NCI-H187 (cell line): Measurements from ENCODE around the gene SSTR5.
"Not testable (repeated sequence)": the region's sequence is repeated elsewhere in the genome, so short reads cannot be mapped to it uniquely, and the experiment has no call there.

Source experiments
- DNase-seq, 2 experiments: peaks; one replicate each; lab custom pipeline; 2025; lab: John Stamatoyannopoulos, UW

The SSTR5 gene

DNA sequence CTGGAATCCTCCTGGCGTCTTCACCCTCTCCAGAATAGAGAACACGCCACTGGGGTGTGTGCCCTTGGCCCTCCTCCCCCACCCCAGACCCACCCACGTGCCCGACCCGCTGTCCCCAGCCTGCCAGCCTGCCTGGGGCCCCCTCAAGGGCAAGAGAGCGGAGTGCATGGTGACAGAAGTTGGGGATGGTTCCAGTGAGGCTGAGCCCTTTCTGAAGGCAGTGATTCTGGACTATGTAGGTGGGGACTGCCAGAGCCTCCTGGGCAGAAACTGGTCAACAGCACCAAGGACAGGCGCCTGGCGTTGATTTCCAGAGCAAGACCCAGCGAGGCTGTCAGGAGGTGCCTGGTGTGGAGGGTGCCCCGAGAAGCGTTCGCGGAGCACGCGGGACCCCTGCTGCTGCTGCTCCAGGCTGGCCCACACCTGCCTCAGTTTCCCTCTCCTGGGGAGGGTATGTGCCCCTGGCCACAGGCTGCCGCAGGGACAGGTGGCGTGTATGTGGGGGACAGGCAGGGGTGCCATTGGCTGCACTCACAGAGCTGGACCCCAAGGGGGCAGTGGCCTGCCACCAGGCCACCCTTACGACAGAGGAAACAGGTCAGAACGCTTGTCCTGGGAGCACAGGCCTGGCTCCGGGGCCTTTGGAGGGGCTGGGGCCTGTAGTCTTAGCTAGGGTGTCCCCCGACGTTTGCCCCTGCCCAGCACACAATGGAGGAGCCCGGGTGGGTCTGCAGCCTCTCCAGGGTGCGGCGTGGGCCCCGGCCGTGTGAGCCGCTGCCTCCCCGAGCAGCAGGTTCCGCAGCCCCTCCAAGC is 1.2 kb downstream of the SSTR5 start:
- DNase-seq, result no peak

DNA sequence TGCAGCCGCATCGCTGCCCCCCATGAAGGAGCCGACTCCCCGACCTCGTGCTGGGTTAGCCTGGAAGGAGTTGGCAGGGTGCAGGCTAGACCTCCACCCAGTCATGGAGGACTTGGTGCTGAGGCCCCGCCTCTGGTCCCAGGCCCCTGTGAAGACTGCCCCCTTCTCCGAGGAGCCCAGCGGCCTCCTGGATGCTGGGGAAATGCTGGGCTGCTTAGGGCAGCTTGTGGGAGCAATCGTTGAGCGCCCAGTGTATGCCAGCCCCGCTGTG is 1.8 kb downstream of the SSTR5 start:
- no peak for DNase-seq

DNA sequence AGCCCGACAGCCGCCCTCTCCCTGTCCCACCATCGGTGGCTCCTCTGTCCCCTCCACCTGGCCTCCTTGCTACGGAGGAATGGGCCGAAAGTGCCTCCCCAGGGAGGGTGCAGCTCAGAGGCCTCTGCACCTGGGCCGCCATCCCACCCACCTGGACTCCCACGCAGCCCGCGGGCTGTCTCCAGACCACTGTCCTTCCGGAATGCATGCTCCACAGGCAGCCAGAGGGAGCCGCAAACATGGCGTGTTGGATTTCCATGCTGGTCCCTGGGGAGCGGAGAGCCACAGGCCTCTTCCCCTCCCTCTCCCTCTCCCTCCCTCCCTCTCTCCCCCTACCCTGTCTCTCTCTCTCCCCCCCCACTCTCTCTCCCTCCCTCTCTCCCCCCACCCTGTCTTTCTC is 3.0 kb downstream of the SSTR5 start:
- no peak for DNase-seq

DNA sequence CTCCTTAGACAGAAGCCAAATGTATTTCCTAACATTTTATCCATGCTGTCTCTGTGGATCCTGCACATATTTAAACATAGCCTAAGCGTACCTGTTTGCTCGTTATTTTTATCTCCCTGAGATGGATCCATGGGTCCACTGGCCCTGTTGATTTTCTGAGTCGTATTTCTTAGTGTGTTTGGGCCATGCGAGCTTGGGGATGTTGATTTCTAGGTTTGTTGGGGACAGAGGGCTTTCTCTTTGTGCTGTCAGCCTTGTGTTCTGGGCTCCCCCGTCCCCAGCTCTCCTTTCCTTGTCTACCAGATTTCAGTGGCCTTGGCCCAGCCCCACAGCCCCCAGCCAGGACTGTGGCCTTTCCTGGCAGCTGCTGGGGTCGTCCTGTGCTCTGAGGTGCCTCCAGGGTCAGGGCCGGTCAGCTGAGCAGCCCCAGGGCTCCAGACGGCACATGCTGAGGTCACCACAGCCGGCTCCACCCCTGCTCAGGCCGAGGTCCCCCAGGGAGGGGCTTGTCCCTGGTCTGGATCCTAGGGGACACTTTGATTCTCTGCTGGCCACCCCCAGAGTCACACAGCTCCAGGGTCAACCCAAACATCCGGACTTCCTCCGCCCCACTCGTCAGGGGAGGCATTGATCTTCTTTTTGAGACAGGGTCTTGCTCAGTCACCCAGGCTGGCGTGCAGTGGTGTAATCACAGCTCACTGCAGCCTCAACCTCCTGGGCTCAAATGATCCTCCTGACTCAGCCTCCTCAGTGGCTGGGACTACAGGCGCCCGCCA is 4.4 kb downstream of the SSTR5 start:
- no peak for DNase-seq

DNA sequence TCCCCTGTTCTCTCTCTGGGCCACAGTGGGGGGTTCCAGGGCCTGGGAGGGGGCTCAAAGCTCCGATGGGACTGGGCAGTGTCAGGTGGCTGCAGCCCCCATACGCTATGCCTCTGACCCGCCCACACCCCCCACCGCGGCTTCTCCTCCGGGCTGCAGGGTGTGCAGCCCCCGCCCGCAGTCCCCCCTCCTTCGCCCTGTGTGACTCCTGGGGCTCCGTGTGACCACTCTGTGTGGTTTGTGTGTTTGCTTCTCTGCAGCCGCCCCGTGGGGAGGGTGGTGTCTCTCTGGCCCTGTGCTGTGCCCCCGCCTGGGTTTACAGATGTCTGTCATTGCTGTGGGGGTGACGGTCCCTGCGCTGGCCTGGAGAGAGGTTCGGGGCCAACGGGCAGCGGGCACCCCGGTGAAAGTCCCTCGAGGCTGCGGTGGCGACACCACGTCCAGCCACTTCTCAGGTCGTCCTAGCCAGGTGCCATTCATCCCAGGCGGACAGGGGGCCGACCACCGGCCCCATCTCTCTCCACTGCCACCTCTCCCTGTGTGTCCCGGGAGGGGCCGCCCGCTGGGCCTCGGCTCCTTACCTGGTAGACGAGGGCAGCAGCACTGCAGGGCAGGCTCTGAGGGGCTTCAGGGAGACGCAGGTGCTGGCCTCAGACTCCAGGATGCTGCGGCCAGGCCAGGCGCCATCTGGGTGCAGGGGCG is 5.5 kb downstream of the SSTR5 start:
- no peak for DNase-seq

DNA sequence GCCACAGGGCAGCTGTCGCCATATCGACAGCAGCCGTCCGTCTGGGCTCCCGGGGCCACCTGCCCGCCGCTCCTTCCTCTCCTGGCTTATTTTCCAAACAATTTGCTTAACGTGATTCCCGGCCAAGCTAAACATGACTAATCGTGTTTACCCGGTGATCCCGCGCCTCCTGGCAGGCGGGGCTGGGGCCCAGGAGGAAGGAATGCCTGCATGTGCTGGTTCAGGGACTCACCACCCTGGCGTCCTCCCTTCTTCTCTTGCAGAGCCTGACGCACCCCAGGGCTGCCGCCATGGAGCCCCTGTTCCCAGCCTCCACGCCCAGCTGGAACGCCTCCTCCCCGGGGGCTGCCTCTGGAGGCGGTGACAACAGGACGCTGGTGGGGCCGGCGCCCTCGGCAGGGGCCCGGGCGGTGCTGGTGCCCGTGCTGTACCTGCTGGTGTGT is 6.1 kb downstream of the SSTR5 start:
- DNase-seq, result no peak

DNA sequence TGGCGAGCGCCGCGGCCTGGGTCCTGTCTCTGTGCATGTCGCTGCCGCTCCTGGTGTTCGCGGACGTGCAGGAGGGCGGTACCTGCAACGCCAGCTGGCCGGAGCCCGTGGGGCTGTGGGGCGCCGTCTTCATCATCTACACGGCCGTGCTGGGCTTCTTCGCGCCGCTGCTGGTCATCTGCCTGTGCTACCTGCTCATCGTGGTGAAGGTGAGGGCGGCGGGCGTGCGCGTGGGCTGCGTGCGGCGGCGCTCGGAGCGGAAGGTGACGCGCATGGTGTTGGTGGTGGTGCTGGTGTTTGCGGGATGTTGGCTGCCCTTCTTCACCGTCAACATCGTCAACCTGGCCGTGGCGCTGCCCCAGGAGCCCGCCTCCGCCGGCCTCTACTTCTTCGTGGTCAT is 6.8 kb downstream of the SSTR5 start:
- no peak for DNase-seq

DNA sequence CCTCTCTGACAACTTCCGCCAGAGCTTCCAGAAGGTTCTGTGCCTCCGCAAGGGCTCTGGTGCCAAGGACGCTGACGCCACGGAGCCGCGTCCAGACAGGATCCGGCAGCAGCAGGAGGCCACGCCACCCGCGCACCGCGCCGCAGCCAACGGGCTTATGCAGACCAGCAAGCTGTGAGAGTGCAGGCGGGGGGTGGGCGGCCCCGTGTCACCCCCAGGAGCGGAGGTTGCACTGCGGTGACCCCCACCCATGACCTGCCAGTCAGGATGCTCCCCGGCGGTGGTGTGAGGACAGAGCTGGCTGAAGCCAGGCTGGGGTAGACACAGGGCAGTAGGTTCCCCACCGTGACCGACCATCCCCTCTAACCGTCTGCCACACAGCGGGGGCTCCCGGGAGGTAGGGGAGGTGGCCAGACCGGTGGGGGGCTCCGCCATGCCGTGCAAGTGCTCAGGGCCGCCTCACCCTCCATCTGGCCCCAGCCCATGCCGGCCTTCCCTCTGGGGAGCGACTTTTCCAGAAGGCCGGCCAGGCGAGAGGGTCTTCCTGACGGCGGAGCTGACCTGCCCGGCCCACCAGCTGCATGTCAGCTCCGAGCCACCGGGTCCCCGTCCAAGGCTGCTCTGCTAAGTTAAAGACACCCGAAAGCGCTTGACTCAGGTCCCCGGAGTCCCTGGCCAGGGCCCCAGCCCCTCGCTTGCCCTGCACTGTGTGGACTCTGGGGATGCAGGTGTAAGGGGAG is 7.4 kb downstream of the SSTR5 start:
- no peak for DNase-seq

DNA sequence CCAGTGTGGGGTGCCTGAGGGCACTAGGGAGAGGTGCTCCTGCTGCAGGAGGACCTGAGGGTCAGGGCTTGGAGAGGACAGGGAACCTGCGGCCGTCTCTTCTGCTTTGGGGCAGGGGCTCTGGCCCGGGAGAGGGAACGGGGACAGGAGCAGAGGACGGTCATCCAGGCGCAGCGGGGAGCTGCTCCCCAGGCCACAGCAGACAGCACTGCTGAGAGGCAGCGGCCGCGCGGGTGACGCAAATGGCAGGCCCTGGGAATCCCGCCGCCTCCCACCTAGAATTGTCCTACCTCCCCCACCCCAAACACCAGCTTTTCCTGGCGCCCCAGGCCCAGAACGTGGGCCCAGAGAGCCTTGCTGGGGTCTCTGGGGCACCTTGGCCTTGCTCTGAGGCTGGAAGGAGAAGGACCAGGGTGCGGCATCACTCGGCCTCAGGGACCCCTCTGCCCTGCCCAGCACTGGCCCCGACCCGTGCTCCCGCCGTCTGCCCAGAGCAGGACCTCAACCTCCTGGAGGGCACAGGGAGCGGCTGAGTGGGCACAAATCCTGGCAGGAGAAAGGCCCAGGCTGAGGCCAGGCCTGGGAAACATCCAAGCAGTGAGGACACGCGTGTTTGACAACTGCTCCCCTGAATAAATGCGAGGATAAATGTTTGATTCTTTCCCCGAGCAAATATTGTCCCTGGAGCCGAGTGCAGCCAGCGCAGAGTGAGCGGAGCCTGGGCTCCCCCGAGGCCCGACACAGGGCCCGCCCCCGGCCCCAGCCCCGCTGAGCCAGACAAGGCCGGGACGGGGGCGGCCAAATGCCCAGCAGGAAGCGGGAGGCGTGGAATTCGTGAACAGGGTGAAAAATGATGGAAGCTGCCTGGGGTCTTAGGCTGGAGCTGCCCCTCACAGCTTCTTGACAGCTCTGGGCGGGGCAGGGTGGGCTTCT is 8.5 kb downstream of the SSTR5 start:
- DNase-seq, result no peak

DNA sequence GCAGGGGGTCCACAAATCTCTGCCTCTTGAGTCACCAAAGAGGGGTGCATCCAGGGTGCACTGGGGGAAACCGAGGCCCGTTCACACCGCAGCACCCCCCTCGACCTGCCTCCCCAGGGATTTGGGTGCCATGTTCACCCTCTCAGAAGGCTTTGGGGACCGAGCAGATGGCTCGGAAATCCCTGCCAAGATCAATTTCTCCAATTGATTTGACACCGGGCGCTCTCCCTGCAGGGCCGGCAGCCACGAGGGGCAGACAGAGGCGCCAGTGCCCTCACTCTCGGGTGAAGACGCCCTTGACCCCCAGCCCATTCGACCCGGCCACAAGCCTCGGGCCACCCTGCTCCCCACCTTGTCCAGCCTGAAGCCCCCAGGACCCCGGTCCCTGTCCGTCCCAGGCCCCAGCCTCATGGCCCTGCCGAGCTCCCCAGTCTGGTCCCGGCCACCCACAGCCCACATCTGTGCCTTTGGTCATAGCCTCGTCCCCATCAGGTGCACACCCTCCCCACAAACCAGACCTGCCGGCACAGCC is 9.3 kb downstream of the SSTR5 start:
- DNase-seq, result no peak

DNA sequence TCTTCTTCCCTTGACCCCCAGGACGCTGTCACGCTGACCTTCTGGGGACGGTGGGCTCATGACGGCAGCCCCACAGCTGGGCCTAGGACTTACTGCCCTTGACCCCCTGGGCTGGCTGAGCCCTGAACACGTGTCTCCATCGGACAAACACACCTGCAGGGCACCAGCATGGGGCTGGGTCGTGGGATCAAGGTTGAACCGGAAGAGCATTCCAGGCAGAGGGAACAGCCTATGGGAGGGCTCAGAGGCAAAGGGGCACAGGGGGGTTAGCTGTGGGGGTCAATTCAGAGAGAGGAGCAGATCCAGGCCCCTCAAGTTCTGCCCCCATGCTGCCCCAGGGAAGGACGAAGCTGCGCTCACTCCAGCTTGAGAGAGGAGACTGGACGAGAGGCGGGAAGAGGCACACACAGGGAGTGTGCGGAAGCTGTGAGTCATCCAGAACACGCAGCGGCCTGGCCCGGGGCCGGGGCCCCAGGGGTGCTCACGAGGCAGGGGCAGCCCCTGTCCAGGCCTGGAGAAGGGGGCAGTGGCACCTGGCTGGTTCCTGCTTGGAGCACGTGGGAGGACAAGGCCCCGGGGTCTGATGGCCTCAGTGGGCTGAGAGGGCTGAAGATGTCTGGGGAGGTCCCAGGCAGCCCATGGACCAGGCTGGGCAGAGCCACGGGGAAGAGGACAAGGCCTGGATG is 9.9 kb downstream of the SSTR5 start:
- DNase-seq, result no peak

DNA sequence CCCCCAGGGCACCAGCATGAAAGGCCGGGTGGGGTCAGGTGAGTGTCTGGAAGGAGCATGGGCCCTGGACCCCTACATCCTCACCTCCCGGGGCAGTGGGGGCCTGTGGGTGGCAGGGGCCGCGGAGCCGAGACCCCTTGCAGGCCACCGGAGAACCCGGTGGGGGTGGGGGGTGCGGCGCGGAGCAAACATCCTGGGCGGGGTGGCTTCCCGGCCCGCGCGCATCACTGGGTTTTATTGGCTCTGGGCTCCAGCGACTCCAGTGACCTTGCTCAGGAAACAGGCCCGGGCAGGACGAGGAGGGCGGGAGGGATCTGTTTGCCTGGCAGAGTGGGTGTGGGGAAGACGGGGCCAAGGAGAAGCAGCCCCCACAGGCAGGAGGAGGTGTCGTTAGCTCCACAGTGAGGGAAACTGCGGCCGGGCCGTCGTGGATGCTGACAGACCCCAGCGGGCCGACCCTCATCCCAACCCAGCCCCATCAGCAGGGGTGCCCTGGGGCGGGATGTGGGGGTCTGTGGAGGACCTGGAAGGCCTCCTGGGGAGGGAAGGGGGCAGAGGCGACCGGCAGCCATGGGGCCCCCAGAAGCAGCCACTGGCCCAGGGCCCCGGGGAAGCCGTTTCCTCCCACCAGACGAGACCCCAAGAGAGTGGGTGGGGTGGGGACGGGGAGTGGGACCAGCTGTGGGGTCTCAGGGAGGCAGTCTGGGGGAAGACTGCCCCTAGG is 10.6 kb downstream of the SSTR5 start:
- DNase-seq, result no peak

DNA sequence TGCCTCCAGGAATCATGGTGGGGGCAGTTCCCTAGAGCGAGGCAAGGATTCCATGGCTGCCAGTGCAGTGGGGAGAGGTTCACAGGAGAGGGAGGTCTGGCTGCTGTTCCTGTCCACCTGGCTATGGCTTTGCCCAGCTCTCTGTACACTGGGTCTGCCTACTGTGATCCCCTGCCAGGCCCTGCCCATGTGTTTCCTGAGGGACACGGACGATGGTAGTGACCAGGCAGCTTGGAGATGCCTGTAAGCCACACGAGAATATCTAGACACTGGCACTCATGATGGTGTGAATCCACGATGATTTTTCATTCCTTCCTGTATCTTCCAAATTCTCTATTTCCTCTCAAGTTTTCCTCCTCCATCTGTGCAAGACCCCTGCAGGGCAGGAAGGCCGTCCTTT is 12.4 kb downstream of the SSTR5 start:
- no peak for DNase-seq

DNA sequence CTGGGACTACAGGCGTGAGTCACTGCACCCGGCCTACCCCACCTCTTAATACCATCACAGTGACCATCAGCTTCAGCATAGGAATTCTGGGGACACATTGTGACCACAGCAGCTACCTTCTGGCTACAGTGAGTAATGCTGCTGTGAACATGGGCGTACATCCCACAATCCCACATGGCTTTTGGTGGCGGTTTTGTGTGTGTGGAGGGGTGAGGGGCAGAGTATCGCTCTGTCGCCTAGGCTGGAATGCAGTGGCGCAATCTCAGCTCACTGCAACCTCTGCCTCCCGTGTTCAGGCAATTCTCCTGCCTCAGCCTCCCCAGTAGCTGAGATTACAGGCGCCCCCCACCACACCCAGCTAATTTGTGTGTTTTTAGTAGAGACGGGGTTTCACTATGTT is 13.9 kb downstream of the SSTR5 start:
- not testable (repeated sequence) for DNase-seq

DNA sequence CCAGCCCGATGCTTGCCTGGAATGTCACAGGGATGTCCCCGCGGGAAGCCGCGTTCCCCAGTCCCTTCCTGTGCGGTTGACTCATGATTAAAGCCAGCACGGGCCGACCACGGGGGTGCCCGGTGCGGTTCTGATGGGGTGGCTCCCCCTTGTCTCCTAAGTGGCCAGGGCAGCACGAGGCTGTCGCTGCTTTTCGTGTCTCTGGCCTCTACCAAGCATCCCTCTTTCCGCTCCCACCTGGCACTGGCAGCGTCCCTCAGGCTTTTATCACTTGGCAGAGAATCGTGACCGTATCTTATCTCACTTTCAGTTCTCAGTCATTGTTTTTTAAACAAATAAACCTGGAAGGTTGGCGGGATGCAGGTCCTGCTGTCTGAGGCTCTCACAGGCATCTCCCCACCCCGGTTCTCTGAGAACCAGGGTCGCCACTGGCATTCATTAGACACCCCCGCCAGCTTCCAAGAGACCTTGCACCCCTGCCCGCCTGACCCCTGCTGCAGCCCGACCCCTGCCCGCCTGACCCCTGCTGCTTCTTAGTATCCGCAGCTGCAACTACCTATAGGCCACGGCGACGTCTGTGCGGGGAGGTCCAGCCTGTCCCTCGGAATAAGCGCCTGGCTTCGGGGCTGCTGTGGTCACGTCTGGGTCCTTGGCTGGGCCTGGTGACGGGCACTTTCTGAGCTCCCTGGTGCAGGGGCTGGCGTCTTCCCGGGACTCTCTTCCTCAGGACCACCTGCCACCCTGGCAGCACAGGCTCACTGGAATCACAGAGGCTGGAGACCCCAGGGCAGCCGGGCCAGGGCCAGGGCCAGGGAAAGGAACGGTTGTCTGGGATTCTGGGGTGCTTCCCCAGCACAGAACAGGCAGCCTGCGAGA is 16.0 kb downstream of the SSTR5 start:
- DNase-seq, result no peak

DNA sequence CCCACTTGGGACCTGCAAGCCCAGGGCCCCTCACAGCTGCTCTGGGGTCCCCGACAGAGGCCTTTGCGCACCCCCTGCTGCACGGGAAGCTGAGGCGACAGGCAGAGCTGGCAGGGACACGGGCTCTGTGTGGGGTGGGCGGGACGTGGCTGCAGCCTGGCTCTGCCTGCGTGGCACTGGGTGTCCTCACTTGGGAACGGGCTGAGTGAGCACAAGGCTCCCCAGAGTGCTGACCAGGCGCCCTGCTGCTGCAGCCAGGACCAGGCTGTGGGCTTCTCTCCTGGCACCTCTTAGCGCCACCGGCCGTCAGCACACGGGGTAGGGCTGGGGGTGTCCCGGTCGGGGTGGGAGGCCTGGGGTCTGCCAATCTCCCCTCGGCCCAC is 16.9 kb downstream of the SSTR5 start:
- no peak for DNase-seq

DNA sequence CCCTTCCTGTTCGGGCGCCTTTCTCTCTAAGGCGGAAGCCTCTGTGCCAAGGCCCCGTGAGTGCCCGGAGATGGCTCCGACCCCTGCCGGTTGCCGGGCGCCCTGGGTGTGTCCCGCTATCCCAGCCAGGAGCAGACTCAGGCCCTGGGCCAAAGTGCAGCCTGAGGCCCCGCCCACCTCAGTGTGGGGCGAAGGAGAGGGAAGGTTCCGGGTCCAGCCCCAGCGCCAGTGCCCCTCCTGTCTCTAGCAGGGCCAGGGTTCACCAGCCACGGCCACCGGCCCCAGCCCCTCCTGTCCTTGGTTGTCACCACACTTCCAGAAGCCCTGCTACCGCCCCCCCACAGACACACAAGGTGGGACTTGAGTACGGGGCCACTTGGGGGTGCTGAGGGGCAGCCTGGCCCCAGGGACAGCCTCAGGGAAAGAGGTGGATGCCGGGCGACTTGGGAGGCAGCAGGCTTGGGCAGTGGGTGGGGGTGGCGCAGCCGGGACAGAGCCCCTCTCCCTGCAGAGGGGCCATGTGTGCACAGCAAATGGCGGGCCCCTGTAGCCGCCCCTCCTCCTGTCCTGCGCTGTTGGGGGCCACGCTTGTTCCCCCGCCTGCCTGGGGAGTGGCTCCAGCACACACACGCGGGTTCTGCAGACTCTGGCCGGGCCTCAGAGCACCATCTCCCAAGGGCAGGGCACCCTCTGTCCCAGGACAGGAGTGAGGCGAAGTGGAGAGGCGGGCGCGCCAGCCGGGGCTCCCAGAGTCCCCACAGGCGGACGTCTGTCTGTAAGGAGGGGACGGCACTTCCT is 17.5 kb downstream of the SSTR5 start:
- DNase-seq, result no peak
